GM18861 (cell line): ENCODE data around the gene GALM.

ENCODE experiments used
- ATAC-seq: cut with Tn5 transposase; IDR thresholded peaks from one replicate; pipeline ENCODE4 v1.9.1; 2021; ENCODE audit not compliant: unreplicated experiment

The GALM gene

GRCh38 chr2:38649176-38649728 lies 16.7 kb upstream of the GALM start:
- no peak for ATAC-seq

- ATAC-seq: no peak
These were observed 15.9 kb upstream of the GALM start for GRCh38 chr2:38650012-38650411.

DNA sequence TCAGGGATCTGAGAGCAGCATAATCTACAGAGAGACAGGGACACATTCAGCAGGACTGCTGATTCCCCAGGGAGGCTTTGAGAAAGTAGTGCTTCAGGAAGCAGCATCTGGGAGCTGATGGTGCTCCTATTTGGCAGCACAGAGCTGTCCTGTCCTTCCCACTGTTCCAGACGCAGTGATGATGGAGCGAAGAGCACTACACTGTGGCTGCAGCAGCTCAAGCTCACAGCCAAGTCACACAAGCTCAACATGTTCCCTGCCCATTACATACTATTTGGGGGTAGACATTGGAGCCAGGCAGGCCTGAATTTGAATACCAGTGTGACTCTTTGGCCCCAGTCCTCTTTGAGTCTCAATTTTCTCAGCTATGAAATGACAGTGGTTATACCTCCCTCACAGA lies 15.2 kb upstream of the GALM start:
- no peak for ATAC-seq

DNA sequence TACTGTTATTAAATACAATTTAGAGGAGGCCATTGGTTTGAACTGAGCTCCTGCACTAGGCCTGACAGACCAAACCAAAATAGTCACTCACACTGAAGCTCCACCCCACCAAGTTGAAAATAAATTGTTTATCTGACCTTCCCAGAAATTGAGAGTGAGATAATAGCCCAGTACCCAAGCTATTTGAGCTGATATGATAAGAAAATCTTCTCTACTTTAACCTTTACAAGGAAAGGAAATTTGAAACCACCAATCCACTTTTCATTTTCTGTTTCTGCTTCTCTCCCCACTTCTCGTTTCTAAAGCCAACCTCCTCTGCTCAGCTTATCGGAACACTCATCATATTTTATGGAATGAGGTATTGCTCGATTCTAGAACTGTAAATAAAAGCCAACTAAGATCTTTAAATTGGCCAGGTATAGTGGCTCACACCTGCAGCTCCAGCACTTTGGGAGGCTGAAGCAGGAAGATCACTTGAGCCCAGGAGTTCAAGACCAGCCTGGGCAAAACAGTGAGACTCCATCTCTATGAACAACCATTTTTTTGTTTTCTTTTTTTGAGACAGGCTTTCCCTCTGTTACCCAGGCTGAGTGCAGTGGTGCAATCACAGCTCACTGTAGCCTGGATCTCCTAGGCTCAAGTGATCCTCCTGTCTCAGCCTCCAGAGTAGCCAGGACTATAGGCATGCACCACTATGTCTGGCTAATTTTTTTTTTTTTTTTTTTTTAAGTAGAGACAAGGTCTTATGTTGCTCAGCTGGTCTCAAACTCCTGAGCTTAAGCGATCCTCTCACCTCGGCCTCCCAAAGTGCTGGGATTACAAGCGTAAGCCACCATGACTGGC lies 13.3 kb upstream of the GALM start:
- ATAC-seq: no peak

DNA sequence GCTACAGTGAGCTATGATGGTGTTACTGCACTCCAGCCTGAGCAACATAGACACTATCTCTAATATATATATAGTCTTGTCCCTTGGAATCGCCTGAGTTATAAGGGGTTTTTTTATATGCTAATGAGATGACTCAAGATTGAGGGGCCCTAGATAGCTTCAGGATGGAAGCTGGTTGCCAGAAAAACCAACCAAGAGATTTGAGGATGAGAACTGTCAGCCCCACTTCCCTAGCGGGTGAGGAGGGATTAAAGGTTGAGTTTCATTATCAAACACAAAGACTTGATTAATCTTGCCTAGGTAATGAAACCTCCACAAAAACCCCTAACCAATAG lies 12.6 kb upstream of the GALM start:
- no peak for ATAC-seq

DNA sequence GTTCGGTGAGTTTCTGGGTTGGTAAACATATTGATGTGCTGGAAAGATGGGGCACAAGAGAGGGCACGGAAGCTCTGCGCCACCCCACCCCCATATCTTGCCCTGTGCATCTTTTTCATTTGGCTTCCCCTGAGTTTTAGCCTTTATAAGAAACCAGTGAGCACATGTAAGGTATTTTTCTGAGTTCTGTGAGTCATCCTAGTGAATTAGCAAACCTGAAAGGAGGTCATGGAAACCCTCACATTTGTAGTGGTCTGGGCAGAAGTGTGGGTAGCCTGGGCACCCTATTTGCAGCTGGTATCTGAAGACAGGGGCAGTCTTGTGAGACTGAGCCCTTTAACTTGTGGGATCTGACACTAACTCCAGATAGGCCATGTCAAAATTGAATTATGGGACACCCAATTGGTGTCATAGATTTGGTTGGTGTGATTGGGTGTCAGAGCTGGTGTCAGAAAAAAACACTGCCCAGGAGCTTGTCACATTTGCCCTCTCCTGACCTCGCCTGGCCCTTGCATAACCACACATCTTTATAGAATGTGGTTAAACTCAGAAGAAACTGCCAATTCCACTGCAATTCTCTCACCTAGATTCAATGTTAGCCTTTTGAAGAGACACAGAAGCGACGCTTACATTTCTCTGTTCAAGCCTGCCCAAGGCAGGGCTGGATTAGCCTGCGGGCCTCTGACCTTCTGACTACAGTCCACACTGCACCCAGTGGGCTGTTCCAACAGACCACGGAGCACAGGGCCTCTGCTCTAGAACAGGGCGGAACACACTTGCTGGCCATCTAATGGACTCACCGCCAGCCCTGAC lies 12.0 kb upstream of the GALM start:
- peak; percentile 42 for ATAC-seq

DNA sequence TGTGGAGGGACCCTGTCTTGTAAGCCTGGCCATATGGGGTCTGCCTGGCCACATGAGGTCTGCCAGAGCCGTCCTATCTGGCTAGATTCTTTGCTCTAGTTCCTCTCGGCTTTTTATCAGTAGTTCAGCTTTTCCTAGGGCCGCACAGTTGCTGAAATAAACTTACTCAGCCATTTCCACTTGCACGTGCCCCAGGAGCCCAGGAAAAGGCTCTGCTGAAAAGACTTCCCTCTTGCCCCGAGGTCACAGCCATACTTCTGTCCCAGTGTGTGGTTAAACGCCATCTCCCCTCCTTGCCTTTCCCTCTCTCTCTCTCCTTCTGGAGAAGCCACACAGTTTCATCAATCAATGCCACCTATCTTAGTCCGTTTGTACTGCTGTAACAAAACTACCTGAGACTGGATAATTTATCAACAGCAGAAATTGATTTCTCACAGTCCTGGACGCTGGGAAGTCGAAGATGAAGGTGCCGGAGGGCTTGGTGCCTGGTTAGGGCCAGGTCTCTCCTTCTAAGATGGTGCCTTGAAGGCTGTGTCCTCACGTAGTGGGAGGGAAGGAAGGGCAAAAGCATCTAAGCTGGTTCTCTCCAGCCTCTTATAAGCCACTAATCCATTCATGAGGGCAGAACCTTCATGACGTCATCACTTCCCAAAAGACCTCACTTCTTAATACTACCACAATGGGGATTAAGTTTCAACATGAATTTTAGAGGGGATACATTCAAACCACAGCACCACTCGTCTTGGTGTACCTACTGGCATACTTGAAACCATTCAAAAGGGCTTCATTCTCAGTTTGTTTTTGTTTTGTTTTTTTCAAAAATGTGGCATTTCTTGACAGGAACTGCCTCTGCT lies 11.2 kb upstream of the GALM start:
- ATAC-seq: no peak

- ATAC-seq: no peak
These were observed 10.5 kb upstream of the GALM start for GRCh38 chr2:38655441-38655840.

GRCh38 chr2:38656866-38657480 lies 8.9 kb upstream of the GALM start:
- no peak for ATAC-seq

- ATAC-seq: no peak
These were observed 7.3 kb upstream of the GALM start for GRCh38 chr2:38658613-38659012.

DNA sequence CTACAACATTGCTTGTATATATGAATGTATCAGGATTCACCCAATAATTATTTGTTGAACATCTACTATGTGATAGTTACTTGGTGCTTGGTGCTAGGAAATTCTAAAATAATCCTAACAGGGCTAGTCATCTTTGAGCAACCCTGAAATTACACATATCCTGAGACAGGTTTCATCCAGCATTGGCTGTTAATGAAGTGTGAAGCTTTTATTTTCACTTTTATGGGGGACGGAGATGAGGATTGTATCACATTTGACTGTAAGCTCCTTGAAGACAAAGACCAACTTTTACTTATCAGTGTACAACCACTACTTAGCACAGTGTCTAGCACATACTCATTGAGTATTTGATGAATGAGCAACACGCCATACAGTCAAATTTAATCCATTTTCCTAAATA lies 6.8 kb upstream of the GALM start:
- no peak for ATAC-seq

DNA sequence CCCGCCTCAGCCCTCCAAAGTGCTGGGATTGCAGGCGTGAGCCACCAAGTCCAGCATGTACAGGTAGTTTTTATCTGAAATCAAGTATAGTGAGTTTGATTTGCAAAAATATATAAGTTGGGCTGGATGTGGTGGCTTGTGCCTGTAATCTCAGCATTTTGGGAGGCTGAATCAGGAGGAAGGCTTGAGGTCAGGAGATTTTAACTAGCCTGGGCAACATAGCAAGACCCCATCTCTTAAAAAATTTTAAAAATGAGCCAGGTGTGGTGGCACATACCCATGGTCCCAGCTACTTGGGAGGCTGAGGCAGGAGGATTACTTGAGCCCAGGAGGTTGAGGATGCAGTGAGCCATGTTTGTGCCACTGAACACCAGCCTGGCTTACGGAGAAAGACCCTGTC lies 5.6 kb upstream of the GALM start:
- no peak for ATAC-seq

GRCh38 chr2:38661306-38661705 lies 4.6 kb upstream of the GALM start:
- no peak for ATAC-seq

GRCh38 chr2:38666556-38666910 lies 619 bp downstream of the GALM start:
- ATAC-seq: no peak

- ATAC-seq: no peak
These were observed 2.2 kb downstream of the GALM start for GRCh38 chr2:38668092-38668491.

DNA sequence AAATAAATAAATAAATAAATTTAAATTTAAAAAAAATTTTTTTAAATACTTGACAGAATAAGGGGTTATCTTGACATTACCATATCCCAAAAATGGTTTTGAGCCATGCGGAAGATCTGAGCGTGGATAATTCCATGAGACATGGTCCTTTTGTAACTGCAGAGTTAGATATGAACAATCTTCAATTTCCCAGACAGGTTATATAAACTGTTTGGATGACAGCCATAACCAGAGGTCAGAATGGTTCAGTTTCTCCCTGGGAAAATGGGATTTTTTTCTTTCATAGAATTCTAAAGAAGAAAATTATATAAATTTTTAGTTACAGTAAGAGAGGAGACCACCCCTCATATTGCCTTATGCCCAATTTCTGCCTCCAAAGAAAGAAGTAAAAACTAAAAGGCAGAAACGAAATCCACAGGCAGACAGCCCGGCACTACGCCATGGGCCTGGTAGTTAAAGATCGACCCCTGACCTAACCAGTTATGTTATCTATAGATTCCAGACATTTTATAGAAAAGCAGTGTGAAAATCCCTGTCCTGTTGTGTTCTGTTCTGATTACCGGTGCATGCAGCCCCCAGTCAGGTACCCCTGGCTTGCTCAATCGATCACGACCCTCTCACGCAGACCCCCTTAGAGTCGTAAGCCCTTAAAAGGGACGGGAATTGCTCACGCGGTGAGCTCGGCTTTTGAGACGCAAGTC lies 3.0 kb downstream of the GALM start:
- no peak for ATAC-seq

- ATAC-seq: no peak
These were observed 5.4 kb downstream of the GALM start for GRCh38 chr2:38671303-38671702.

GRCh38 chr2:38671946-38672345 lies 6.0 kb downstream of the GALM start:
- no peak for ATAC-seq

DNA sequence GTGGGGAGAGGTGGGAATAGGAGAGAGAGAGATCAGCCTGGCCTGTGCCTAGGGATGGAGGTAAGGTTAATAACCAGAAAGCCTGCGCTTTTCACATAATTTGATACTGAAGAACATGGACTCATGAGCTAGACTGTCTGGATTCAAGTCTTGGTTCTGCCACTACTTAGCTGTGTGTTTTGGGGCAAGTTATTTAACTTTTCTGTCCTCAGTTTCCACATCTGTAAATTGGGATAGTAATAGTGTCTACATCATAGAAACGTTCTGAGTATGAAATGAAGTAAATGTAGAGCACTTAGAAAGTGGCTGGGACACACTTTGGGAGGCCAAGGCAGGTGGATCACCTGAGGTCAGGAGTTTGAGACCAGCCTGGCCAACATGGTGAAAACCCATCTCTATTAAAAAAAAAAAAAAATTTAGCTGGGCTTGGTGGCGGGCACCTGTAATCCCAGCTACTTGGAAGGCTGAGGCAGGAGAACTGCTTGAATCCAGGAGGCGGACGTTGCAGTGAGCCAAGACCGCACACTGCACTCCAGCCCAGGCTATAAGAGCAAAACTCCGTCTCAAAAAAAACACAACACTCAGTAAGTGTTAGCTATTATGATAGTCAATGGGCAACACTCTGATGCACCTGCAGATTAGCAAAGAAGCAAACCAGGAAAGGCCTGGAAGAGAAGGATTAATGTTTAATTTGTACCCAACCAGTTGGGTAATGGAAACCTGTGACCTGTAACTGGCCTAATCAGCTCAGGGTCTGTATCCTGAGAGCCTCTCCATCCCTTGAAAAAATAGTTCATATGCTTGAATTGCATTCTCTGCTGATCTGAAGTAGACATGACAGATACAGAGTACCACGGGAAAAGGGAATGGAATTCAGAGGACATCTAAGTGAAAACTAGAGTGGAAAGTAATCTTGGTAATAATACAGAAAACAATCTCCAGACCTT lies 6.8 kb downstream of the GALM start:
- no peak for ATAC-seq
